ENCODE measurements around the gene FUCA1. TPM values are rescaled to one million over a fixed set of nuclear protein-coding genes. Genes with fewer than 3 reads are reported as not detected.

FUCA1 gene
- total RNA-seq, 1 donor from 2014 or later: 12.6 TPM

- Histone ChIP-seq H3K27ac (no peak overlapping the region), H3K4me2 (no peak overlapping the region), H4K20me1 (ENCODE audit: low read depth) (no peaks in the 10 kb centered on the region), H3K4me3 (no peak overlapping the region), H3F3A (ENCODE audit: low read depth) (no peaks in the 10 kb centered on the region), H3K27me3 (no peaks in the 10 kb centered on the region), H3K9ac (no peak overlapping the region), H3K79me2 (ENCODE audit: low read depth) (no peaks in the 10 kb centered on the region), H3K4me1 (no peaks in the 10 kb centered on the region), H3K36me3 (no peaks in the 10 kb centered on the region), H3K9me3 (ENCODE audit: low read depth) (no peaks in the 10 kb centered on the region), H2AFZ (replicated peaks) (no peak overlapping the region)
- H3K27me3 Mint-ChIP-seq (ENCODE audit: insufficient read depth, low read depth): peaks cover 2% of the 10 kb centered on the region
- no peaks in the 10 kb centered on the region for H3K36me3 Mint-ChIP-seq
- H3K9me3 Mint-ChIP-seq: no peaks in the 10 kb centered on the region
- TF ChIP-seq EZH2phosphoT487 (IDR thresholded peaks at IDR 0.05) (no peak), CTCF (IDR thresholded peaks at IDR 0.05) (no peak)
- no peak overlapping the region for H3K4me3 Mint-ChIP-seq
- no peak for DNase-seq (ENCODE audit: low spot score)
- H3K4me1 Mint-ChIP-seq: peaks cover 4% of the 10 kb centered on the region
- H3K27ac Mint-ChIP-seq: no peak overlapping the region
Measured at GRCh38 chr1:23914921-23915320, 46.8 kb upstream of the FUCA1 start.

GRCh38 chr1:23913212-23913880, 45.3 kb upstream of the FUCA1 start, which contains the start of gene CNR2:
CNR2 (minus strand) TSS chr1:23913362; CDS start chr1:23875617, 37,745 bp downstream.
- Histone ChIP-seq H3K9me3 (ENCODE audit: low read depth) (no peaks in the 10 kb centered on the region), H4K20me1 (ENCODE audit: low read depth) (no peaks in the 10 kb centered on the region), H3K27ac (no peak within 1 kb of the TSS), H3K4me3 (no peak within 1 kb of the TSS), H3F3A (ENCODE audit: low read depth) (no peaks in the 10 kb centered on the region), H3K27me3 (no peaks in the 10 kb centered on the region), H3K4me2 (no peak within 1 kb of the TSS), H3K79me2 (ENCODE audit: low read depth) (no peaks in the 10 kb centered on the region), H3K9ac (no peak within 1 kb of the TSS), H2AFZ (replicated peaks) (no peak within 1 kb of the TSS), H3K4me1 (no peaks in the 10 kb centered on the region), H3K36me3 (no peaks in the 10 kb centered on the region)
- H3K36me3 Mint-ChIP-seq: no peaks in the 10 kb centered on the region
- H3K4me3 Mint-ChIP-seq: no peak within 1 kb of the TSS
- TF ChIP-seq EZH2phosphoT487 (IDR thresholded peaks at IDR 0.05) (no peak), CTCF (IDR thresholded peaks at IDR 0.05) (no peak), EZH2 (IDR thresholded peaks at IDR 0.05) (no peak)
- no peaks in the 10 kb centered on the region for H3K9me3 Mint-ChIP-seq
- H3K27ac Mint-ChIP-seq: no peak within 1 kb of the TSS
- no peak for DNase-seq (ENCODE audit: low spot score)
- H3K27me3 Mint-ChIP-seq (ENCODE audit: insufficient read depth, low read depth): peaks cover 5% of the 10 kb centered on the region
- peaks cover 5% of the 10 kb centered on the region for H3K4me1 Mint-ChIP-seq

- Histone ChIP-seq H3K9ac (no peak overlapping the region), H4K20me1 (ENCODE audit: low read depth) (no peaks in the 10 kb centered on the region), H3K4me1 (no peaks in the 10 kb centered on the region), H2AFZ (replicated peaks) (no peak overlapping the region), H3F3A (ENCODE audit: low read depth) (no peaks in the 10 kb centered on the region), H3K9me3 (ENCODE audit: low read depth) (no peaks in the 10 kb centered on the region), H3K36me3 (no peaks in the 10 kb centered on the region), H3K79me2 (ENCODE audit: low read depth) (no peaks in the 10 kb centered on the region), H3K4me2 (no peak overlapping the region), H3K27me3 (no peaks in the 10 kb centered on the region), H3K27ac (no peak overlapping the region), H3K4me3 (no peak overlapping the region)
- no peaks in the 10 kb centered on the region for H3K9me3 Mint-ChIP-seq
- no peaks in the 10 kb centered on the region for H3K36me3 Mint-ChIP-seq
- DNase-seq (ENCODE audit: low spot score): no peak
- peaks cover 4% of the 10 kb centered on the region for H3K4me1 Mint-ChIP-seq
- H3K4me3 Mint-ChIP-seq: no peak overlapping the region
- TF ChIP-seq CTCF (IDR thresholded peaks at IDR 0.05) (no peak), EZH2phosphoT487 (IDR thresholded peaks at IDR 0.05) (no peak), EZH2 (IDR thresholded peaks at IDR 0.05) (no peak)
- H3K27me3 Mint-ChIP-seq (ENCODE audit: insufficient read depth, low read depth): peaks cover 7% of the 10 kb centered on the region
- H3K27ac Mint-ChIP-seq: no peak overlapping the region
Measured at GRCh38 chr1:23911921-23912320, 43.8 kb upstream of the FUCA1 start.

Data from neural progenitor cell (in vitro differentiated cells).